Adrenal gland (tissue), 5 donors: Measurements from ENCODE around the gene SLMAP.

Experiments
- POLR2A ChIP-seq, 2 donors: fragments of 450-650 bp; IDR thresholded peaks; one replicate each; pipeline ENCODE4 v1.6.1; 2017; ENCODE audit warnings: antibody characterized with exemption in 2 of 2, mild to moderate bottlenecking in 2 of 2, moderate library complexity in 1 of 2
- TF ChIP-seq, protein P1 (sequence below), 6 experiments: fragments of 450-650 bp in 4 of 6; fragments of 200-600 bp in 2 of 6; sonication (generic) in 1 of 6; IDR thresholded peaks; 1 replicate in 5 of 6; 2 replicates in 1 of 6; pipeline versions ENCODE4 v1.5.1 to v1.8.0; 2016 to 2021; ENCODE audit warnings: antibody characterized with exemption in 6 of 6, mild to moderate bottlenecking in 2 of 6, moderate library complexity in 1 of 6
- donor health status: DM: no; HTN: no; CAD: no.

DNA sequence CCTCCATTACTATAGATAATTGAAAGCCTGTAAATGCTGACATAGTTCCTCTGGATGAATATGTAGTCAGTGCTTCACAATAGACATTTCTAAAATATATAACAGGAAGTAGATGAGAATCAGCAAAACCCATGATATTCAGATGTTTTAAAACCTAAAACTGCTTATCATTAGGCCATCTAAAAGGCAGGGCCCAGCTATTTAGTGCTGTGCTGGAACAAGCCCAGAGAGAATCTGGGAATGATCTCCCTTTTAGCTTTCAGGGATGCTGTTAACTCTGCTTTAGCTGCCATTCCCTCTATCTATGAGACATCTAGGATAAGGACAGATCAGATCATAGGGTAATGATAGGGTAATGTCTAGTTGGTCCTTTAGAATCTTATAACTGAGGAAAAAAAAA, 106.8 kb downstream of the SLMAP start:
- TF ChIP-seq, protein P1, sequence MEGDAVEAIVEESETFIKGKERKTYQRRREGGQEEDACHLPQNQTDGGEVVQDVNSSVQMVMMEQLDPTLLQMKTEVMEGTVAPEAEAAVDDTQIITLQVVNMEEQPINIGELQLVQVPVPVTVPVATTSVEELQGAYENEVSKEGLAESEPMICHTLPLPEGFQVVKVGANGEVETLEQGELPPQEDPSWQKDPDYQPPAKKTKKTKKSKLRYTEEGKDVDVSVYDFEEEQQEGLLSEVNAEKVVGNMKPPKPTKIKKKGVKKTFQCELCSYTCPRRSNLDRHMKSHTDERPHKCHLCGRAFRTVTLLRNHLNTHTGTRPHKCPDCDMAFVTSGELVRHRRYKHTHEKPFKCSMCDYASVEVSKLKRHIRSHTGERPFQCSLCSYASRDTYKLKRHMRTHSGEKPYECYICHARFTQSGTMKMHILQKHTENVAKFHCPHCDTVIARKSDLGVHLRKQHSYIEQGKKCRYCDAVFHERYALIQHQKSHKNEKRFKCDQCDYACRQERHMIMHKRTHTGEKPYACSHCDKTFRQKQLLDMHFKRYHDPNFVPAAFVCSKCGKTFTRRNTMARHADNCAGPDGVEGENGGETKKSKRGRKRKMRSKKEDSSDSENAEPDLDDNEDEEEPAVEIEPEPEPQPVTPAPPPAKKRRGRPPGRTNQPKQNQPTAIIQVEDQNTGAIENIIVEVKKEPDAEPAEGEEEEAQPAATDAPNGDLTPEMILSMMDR (IDR thresholded peaks at IDR 0.05), result no peak
- TF ChIP-seq POLR2A (IDR thresholded peaks at IDR 0.05), result no peak
